HFF-Myc (cell line): ENCODE data around the gene FSD1.
"Not testable (repeated sequence)": the region's sequence is repeated elsewhere in the genome, so short reads cannot be mapped to it uniquely, and the experiment has no call there.

Experiments
- DNase-seq: peaks from one replicate; pipeline ENCODE4 v3.0.0-alpha.2; 2011; ENCODE audit warnings: low read depth; ENCODE audit errors: extremely low read depth
- H3K4me3 ChIP-seq: replicated peaks from 2 replicates; pipeline ENCODE4 v1.5.1; 2011; ENCODE audit warnings: low read depth, mild to moderate bottlenecking, control low read depth, low read length
- CTCF ChIP-seq: IDR thresholded peaks from 2 replicates; pipeline ENCODE4 v1.5.1; 2012; ENCODE audit warnings: mild to moderate bottlenecking, low read depth, low read length, control low read depth; ENCODE audit errors: missing control alignments

FSD1 gene

GRCh38 chr19:4345342-4346019, 41.1 kb downstream of the FSD1 start:
- TF ChIP-seq CTCF, result no peak
- H3K4me3 ChIP-seq, result no peak overlapping the region
- DNase-seq, result no peak

GRCh38 chr19:4346020-4346383, 41.6 kb downstream of the FSD1 start:
- no peak overlapping the region for H3K4me3 ChIP-seq
- TF ChIP-seq CTCF, result no peak
- no peak for DNase-seq

GRCh38 chr19:4347521-4347920, 43.1 kb downstream of the FSD1 start:
- no peak overlapping the region for H3K4me3 ChIP-seq
- no peak for TF ChIP-seq CTCF
- DNase-seq, result no peak

- not testable (repeated sequence) for H3K4me3 ChIP-seq, DNase-seq
Measured at GRCh38 chr19:4349225-4349624, 44.8 kb downstream of the FSD1 start.

GRCh38 chr19:4350111-4350510, 45.7 kb downstream of the FSD1 start:
- TF ChIP-seq CTCF, result no peak
- H3K4me3 ChIP-seq, result no peak overlapping the region
- no peak for DNase-seq

GRCh38 chr19:4350726-4351125, 46.3 kb downstream of the FSD1 start:
- no peak for TF ChIP-seq CTCF
- H3K4me3 ChIP-seq, result no peak overlapping the region
- no peak for DNase-seq

GRCh38 chr19:4352701-4353121, 48.3 kb downstream of the FSD1 start:
- no peak overlapping the region for H3K4me3 ChIP-seq
- TF ChIP-seq CTCF, result peak; percentile 77
- DNase-seq, result no peak
